SJCRH30 (cell line): ENCODE results near the gene PLEKHJ1. TPM values are rescaled to one million over a fixed set of nuclear protein-coding genes. Genes with fewer than 3 reads are reported as not detected.
A peak's percentile ranks its signal among the peaks of the same experiment; 100 is the strongest.
"Not testable (repeated sequence)": the region's sequence is repeated elsewhere in the genome, so short reads cannot be mapped to it uniquely, and the experiment has no call there.

Source experiments
- DNase-seq, 2 experiments: peaks; one replicate each; pipeline ENCODE4 v3.0.0-alpha.2; 2015 to 2020
- H3K27ac ChIP-seq: fragments of 250-450 bp; sonication (Bioruptor Pico); 2 replicates; pipeline ENCODE4 v1.5.1; 2020; ENCODE audit warnings: mild to moderate bottlenecking, moderate library complexity
- H3K27me3 ChIP-seq: fragments of 250-450 bp; sonication (Bioruptor Pico); 2 replicates; pipeline ENCODE4 v1.5.1; 2020; ENCODE audit warnings: mild to moderate bottlenecking, moderate library complexity
- H3K36me3 ChIP-seq: fragments of 250-450 bp; sonication (Bioruptor Pico); 2 replicates; pipeline ENCODE4 v1.5.1; 2020; ENCODE audit warnings: mild to moderate bottlenecking, moderate library complexity
- H3K4me1 ChIP-seq: fragments of 250-450 bp; sonication (Bioruptor Pico); 2 replicates; pipeline ENCODE4 v1.5.1; 2020; ENCODE audit warnings: mild to moderate bottlenecking, moderate library complexity
- H3K4me3 ChIP-seq: fragments of 250-450 bp; sonication (Bioruptor Pico); 2 replicates; pipeline ENCODE4 v1.5.1; 2020; ENCODE audit warnings: mild to moderate bottlenecking, moderate library complexity
- H3K9me3 ChIP-seq: fragments of 250-450 bp; sonication (Bioruptor Pico); replicated peaks from 2 replicates; pipeline ENCODE4 v1.5.1; 2020; ENCODE audit warnings: mild to moderate bottlenecking, moderate library complexity
- total RNA-seq: library from RNA; depleted of rRNA; stranded (reverse); fragments of >200 nt; shearing (Covaris generic); gene quantifications from 2 replicates; pipeline ENCODE4 v1.2.3, GENCODE V29; 2014

Gene PLEKHJ1
- total RNA-seq, 1 experiment from 2014 or later, result 52.7 TPM

GRCh38 chr19:2213799-2214198 lies 22.3 kb downstream of the PLEKHJ1 start:
- no peak overlapping the region for H3K4me3 ChIP-seq
- H3K27ac ChIP-seq, result peak overlapping the region; percentile 91
- DNase-seq, result peak; percentile 97 to 98
- peaks cover 56% of the 10 kb centered on the region for H3K36me3 ChIP-seq
- no peaks in the 10 kb centered on the region for H3K9me3 ChIP-seq
- H3K27me3 ChIP-seq, result no peaks in the 10 kb centered on the region
- peaks cover 24% of the 10 kb centered on the region for H3K4me1 ChIP-seq

GRCh38 chr19:2212861-2213711 lies 23.0 kb downstream of the PLEKHJ1 start:
- Histone ChIP-seq H3K27ac (peak overlapping the region; percentile 91), H3K27me3 (no peaks in the 10 kb centered on the region), H3K4me3 (no peak overlapping the region), H3K9me3 (no peaks in the 10 kb centered on the region), H3K36me3 (peaks cover 56% of the 10 kb centered on the region), H3K4me1 (peaks cover 28% of the 10 kb centered on the region)
- DNase-seq, result no peak

GRCh38 chr19:2210987-2211740 lies 25.0 kb downstream of the PLEKHJ1 start:
- Histone ChIP-seq H3K27ac (no peak overlapping the region), H3K4me1 (peaks cover 32% of the 10 kb centered on the region), H3K9me3 (no peaks in the 10 kb centered on the region), H3K4me3 (no peak overlapping the region), H3K36me3 (peaks cover 46% of the 10 kb centered on the region), H3K27me3 (no peaks in the 10 kb centered on the region)
- no peak for DNase-seq

GRCh38 chr19:2210206-2210605 lies 25.9 kb downstream of the PLEKHJ1 start:
- peaks cover 37% of the 10 kb centered on the region for H3K36me3 ChIP-seq
- no peak overlapping the region for H3K4me3 ChIP-seq

GRCh38 chr19:2209408-2209807 lies 26.7 kb downstream of the PLEKHJ1 start:
- Histone ChIP-seq H3K27me3 (no peaks in the 10 kb centered on the region), H3K27ac (no peak overlapping the region), H3K9me3 (no peaks in the 10 kb centered on the region), H3K4me1 (peaks cover 23% of the 10 kb centered on the region), H3K4me3 (no peak overlapping the region), H3K36me3 (peaks cover 29% of the 10 kb centered on the region)
- DNase-seq, result no peak

More at GRCh38 chr19:2210206-2210605, 25.9 kb downstream of the PLEKHJ1 start:
- DNase-seq, result no peak
- no peaks in the 10 kb centered on the region for H3K27me3 ChIP-seq
- H3K4me1 ChIP-seq, result peaks cover 31% of the 10 kb centered on the region
- no peak overlapping the region for H3K27ac ChIP-seq
- no peaks in the 10 kb centered on the region for H3K9me3 ChIP-seq

GRCh38 chr19:2208975-2209374 lies 27.2 kb downstream of the PLEKHJ1 start:
- no peak for DNase-seq
- no peak overlapping the region for H3K27ac ChIP-seq
- H3K4me1 ChIP-seq, result peaks cover 19% of the 10 kb centered on the region
- H3K4me3 ChIP-seq, result no peak overlapping the region
- H3K27me3 ChIP-seq, result no peaks in the 10 kb centered on the region
- peaks cover 28% of the 10 kb centered on the region for H3K36me3 ChIP-seq
- H3K9me3 ChIP-seq, result no peaks in the 10 kb centered on the region

- Histone ChIP-seq H3K27ac (no peak overlapping the region), H3K9me3 (no peaks in the 10 kb centered on the region), H3K27me3 (no peaks in the 10 kb centered on the region), H3K4me1 (peaks cover 14% of the 10 kb centered on the region), H3K4me3 (no peak overlapping the region), H3K36me3 (peaks cover 28% of the 10 kb centered on the region)
- DNase-seq, result peak; percentile 90 to 91
Observed at GRCh38 chr19:2207991-2208860, 27.9 kb downstream of the PLEKHJ1 start.

GRCh38 chr19:2207008-2207407 lies 29.1 kb downstream of the PLEKHJ1 start:
- no peak overlapping the region for H3K27ac ChIP-seq
- H3K4me1 ChIP-seq, result peaks cover 8% of the 10 kb centered on the region
- no peaks in the 10 kb centered on the region for H3K9me3 ChIP-seq
- H3K4me3 ChIP-seq, result no peak overlapping the region
- H3K36me3 ChIP-seq, result peaks cover 23% of the 10 kb centered on the region
- no peaks in the 10 kb centered on the region for H3K27me3 ChIP-seq
- no peak for DNase-seq

- no peak overlapping the region for H3K4me3 ChIP-seq
- no peaks in the 10 kb centered on the region; the same call in 1 of the 2 replicates for H3K36me3 ChIP-seq
- no peak for DNase-seq
- no peaks in the 10 kb centered on the region for H3K9me3 ChIP-seq
- H3K27me3 ChIP-seq, result no peaks in the 10 kb centered on the region
- no peak overlapping the region for H3K27ac ChIP-seq
- H3K4me1 ChIP-seq, result no peaks in the 10 kb centered on the region
Observed at GRCh38 chr19:2202366-2202765, 33.8 kb downstream of the PLEKHJ1 start.

- Histone ChIP-seq H3K4me3 (no peak overlapping the region), H3K27me3 (no peaks in the 10 kb centered on the region), H3K9me3 (no peaks in the 10 kb centered on the region), H3K4me1 (no peaks in the 10 kb centered on the region), H3K36me3 (no peaks in the 10 kb centered on the region; the same call in 1 of the 2 replicates), H3K27ac (no peak overlapping the region)
- no peak for DNase-seq
Observed at GRCh38 chr19:2201473-2202148, 34.5 kb downstream of the PLEKHJ1 start.

GRCh38 chr19:2200624-2201294 lies 35.4 kb downstream of the PLEKHJ1 start:
- H3K9me3 ChIP-seq, H3K36me3 ChIP-seq, H3K27me3 ChIP-seq, H3K4me3 ChIP-seq, DNase-seq, H3K4me1 ChIP-seq, H3K27ac ChIP-seq: not testable (repeated sequence)

GRCh38 chr19:2199861-2200623 lies 36.1 kb downstream of the PLEKHJ1 start:
- no peak for DNase-seq
- Histone ChIP-seq H3K27ac (no peak overlapping the region), H3K4me1 (no peaks in the 10 kb centered on the region), H3K4me3 (no peak overlapping the region), H3K36me3 (peaks cover 8% of the 10 kb centered on the region), H3K9me3 (no peaks in the 10 kb centered on the region), H3K27me3 (no peaks in the 10 kb centered on the region)

GRCh38 chr19:2199215-2199614 lies 36.9 kb downstream of the PLEKHJ1 start:
- Histone ChIP-seq H3K4me3 (no peak overlapping the region), H3K27ac (no peak overlapping the region), H3K27me3 (no peaks in the 10 kb centered on the region), H3K9me3 (no peaks in the 10 kb centered on the region), H3K4me1 (no peaks in the 10 kb centered on the region), H3K36me3 (peaks cover 13% of the 10 kb centered on the region)
- no peak for DNase-seq
